GM12874 (cell line): ENCODE measurements around the gene ANKFY1.

ENCODE experiments used
- CTCF ChIP-seq: IDR thresholded peaks from 2 replicates; pipeline ENCODE4 v1.5.1; 2011; ENCODE audit warnings: low read depth, mild to moderate bottlenecking, control low read depth, low read length, moderate library complexity; ENCODE audit not compliant: insufficient read depth

Gene ANKFY1

GRCh38 chr17:4161192-4161966 lies 102.4 kb downstream of the ANKFY1 start:
- no peak for TF ChIP-seq CTCF

DNA sequence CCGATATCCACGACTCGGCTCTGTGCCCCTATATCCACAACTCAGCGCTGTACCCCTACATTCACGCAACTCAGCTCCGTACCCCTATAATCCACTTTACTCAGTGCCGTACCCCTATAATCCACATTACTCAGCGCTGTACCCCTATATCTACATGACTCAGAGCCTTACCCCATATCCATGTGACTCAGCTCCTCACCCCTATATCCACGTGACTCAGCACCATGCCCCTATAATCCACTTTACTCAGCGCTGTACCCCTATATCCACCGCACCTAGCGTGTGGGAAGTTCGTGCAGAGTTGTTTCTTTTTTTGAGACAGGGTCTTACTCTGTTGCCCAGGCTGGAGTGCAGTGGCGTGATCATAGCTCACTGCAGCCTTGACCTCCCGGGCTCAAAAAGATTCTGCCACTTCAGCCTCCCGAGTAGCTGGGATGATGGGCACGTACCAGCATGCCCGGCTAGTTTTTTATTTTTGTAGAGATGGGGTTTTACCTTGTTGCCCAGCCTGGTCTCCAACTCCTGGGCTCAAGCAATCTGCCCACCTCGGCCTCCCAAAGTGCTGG lies 103.4 kb downstream of the ANKFY1 start:
- no peak for TF ChIP-seq CTCF

DNA sequence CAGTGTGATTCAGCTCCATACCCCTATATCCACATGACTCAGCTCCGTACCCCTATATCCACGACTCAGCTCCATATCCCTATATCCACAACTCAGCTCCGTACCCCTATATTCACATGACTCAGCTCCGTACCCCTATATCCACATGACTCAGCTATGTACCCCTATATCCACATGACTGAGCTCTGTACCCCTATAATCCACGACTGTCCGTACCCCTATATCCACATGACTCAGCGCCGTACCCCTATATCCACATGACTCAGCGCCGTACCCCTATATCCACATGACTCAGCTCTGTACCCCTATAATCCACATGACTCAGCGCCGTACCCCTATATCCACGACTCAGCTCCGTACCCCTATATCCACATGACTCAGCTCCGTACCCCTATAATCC lies 104.0 kb downstream of the ANKFY1 start:
- no peak for TF ChIP-seq CTCF

DNA sequence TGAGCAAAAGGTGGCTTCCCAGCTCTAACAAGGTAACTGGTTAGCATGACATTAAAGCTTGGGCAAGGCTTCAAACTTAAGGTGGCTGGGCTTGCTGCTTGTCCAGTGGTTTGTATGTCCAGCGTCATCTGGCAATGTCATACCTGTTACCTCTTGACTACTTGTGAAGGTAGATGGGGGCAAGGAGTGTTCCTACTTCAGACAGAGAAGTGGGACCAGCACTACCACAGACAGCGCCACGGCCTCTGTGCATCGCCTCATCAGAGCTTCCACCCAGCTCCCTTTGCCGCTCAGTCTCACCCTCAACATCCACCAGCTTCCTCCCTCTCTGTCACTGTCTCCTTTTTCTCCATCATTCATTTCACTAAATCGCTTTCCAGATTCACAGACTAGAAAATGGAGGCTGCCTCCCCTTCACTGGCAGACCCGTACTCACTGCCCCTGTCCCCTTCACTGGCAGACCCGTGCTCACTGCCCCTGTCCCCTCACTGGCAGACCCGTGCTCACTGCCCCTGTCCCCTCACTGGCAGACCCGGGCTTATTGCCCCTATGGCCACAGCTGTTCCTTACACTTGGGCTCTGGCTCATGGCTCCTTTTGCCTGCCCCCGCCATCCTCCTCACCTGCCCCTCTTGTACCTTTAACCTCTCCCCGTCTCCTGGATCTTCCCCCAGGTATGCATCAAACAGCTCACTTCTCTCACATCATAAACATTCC lies 106.0 kb downstream of the ANKFY1 start:
- TF ChIP-seq CTCF: no peak

- TF ChIP-seq CTCF: peak; percentile 13; the same call in 1 of the 2 replicates
These were observed 106.9 kb downstream of the ANKFY1 start for GRCh38 chr17:4156750-4157381.

DNA sequence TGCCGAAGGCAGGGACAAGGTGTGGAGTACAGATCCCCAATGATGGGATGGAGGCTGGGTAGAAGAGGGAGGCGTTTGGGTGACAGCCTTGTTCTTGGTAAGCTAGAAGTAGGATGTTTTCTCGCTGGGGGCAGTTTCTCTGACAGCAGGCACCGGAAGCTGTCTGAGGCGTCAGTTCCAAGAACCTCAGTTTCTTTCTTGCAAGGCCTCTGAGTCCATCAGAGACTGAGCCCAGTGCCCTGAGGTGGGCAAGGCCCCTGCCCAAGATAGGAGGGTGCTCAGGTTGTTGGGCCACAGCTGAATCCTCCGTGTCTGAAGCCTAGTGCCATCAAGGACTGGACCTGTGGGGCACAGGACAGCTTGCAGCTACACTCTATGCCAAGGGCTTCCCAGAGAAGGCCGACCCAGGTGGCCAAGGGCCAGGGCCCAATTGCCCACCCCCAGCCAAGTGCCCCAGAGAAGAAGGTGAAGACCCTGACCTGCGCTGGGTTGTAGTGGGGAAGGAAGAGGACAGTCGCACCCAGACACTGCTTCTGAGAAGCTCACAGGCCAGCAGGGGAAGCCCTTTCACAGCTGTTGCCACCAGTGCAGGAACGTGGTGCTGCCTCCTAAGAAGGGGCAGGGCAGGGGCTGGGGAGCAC lies 107.7 kb downstream of the ANKFY1 start:
- no peak for TF ChIP-seq CTCF

DNA sequence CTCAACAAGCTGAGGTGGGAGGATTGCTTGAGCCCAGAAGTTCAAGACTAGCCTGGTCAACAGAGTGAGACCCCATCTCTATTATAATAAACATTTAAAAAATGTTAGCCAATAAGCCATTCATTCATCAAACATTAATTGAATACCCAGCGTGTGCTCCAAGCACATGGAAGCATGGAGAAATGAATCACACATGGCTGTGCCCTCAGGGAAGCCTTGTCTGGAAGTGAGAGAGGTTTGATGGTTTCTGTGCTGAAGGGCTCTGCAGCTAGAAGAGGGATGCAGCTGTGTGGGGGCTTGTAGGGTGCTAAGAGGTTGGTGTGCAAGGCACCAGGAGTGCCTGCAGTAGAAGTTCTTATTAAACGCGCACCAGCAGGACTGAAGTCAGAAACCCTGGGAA lies 109.6 kb downstream of the ANKFY1 start:
- no peak for TF ChIP-seq CTCF
